ENCODE data around the gene SMIM5.
A peak's percentile ranks its signal among the peaks of the same experiment; 100 is the strongest.

DNA sequence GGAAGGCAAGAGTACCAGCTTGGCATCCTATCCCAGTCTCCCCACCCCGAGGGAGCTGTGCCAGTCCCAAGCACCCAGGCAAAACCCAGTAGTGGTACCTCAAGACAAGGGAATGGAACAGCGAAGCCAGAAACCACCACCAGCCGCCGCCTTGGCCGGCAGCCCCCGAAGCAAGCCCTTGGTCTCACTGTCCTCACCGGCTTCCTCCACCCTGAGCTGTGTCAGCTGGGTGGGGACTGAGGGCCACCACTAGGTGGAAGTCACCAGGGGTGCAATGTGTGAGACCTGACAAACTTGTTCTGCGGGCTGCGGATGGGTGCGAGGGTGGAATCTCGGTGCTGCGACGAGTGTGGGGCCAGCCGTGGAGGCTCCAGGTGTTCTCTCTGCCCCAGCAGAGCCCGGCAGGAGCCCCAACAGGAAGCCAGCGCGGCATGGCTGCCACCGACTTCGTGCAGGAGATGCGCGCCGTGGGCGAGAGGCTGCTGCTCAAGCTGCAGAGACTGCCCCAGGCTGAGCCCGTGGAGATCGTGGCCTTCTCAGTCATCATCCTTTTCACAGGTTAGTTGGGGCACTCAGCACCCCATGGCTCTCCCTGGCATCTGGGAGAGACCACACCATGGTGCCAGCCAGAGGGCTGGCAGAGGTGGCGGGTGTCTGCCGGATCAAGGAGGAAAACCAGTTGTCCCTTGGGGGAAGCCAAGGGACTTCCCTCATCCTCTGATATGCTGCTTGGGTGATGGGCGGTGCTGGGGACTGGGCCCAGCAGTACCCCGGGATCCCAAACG lies 6.7 kb downstream of the SMIM5 start:
- TF ChIP-seq, protein P1, sequence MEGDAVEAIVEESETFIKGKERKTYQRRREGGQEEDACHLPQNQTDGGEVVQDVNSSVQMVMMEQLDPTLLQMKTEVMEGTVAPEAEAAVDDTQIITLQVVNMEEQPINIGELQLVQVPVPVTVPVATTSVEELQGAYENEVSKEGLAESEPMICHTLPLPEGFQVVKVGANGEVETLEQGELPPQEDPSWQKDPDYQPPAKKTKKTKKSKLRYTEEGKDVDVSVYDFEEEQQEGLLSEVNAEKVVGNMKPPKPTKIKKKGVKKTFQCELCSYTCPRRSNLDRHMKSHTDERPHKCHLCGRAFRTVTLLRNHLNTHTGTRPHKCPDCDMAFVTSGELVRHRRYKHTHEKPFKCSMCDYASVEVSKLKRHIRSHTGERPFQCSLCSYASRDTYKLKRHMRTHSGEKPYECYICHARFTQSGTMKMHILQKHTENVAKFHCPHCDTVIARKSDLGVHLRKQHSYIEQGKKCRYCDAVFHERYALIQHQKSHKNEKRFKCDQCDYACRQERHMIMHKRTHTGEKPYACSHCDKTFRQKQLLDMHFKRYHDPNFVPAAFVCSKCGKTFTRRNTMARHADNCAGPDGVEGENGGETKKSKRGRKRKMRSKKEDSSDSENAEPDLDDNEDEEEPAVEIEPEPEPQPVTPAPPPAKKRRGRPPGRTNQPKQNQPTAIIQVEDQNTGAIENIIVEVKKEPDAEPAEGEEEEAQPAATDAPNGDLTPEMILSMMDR (IDR thresholded peaks at IDR 0.05): peak in 1 of 4 experiments; percentile 8
- TF ChIP-seq POLR2A (IDR thresholded peaks at IDR 0.05) (no peak), POLR2AphosphoS5 (IDR thresholded peaks at IDR 0.05) (no peak)
